GM19238 (cell line): ENCODE data around the gene ARHGAP9.
"Not testable (repeated sequence)": the region's sequence is repeated elsewhere in the genome, so short reads cannot be mapped to it uniquely, and the experiment has no call there.

Experiments
- DNase-seq: peaks from one replicate; pipeline ENCODE4 v3.0.0; 2011; ENCODE audit warnings: low spot score; ENCODE audit not compliant: insufficient read length

ARHGAP9 gene

GRCh38 chr12:57517718-57518117 lies 38.1 kb upstream of the ARHGAP9 start:
- DNase-seq: not testable (repeated sequence)

DNA sequence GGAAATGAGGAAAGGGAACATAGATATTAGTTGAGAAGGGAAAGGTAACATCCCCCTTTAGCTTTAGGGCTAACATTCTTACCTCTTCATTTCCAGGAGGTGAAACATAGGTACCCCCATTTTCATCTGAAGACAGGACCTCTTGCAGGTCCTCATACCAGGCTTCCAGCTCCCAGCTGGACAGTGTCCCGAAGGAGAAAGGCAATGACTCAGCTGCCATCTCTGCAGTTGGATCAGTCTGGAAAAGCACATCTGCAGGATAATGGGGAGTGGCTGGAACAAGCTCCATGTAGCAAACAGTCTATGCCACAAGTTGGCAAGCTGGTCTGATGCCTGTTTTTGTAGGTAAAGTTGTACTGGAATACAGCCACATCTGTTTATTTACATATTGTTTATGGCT lies 37.5 kb upstream of the ARHGAP9 start:
- no peak for DNase-seq

DNA sequence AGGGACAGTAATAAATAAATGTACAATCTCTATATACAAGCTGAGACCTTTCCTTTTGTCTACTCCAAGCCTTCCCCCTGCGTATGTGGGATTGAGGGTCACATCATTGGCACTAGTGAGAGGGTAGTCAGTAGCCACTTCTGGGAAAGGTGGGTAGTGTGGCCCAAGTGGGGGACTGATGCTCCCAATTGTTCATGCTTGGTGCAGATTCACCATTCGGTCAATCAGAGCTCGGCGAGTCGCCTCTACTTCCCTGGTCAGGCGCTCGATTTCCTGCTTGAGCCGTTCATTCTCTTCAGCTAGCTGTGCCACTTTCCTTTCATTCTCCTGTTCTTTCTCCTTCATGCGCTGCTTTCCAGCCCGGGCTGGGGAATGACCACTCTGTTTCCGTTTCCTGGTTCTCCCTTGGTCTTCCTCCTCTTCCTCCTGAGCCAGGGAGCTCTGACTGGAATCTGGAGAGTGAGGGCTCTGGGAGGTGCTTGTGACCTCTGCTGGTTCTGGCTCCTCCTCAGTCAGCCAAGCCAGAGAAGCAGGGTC lies 37.0 kb upstream of the ARHGAP9 start:
- DNase-seq: no peak

GRCh38 chr12:57515934-57516541 lies 36.4 kb upstream of the ARHGAP9 start:
- no peak for DNase-seq

DNA sequence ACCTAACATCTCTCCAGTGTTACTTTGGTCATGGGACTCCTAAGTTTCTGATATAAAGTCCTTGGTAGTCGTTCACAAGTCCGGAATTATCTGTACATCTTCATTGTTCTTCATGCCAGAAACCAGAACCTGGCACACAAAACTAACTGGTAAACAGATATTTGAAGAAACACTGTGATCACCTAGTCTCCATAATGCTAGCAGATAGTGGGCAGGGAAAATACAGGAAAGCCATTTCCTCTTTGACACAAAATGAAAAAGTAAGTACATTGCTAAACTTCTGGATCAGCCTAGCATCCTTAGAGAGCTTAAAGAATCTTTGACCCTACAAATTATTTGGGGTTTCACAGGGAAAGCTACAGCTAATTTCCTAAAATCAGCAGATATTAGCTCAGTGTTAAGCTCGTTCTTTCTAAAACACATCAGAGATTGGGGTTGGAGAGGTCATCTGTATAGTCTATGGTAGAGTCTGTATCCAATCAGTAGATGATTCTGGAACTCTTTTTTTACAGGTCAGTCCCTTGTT lies 35.8 kb upstream of the ARHGAP9 start:
- DNase-seq: no peak

DNA sequence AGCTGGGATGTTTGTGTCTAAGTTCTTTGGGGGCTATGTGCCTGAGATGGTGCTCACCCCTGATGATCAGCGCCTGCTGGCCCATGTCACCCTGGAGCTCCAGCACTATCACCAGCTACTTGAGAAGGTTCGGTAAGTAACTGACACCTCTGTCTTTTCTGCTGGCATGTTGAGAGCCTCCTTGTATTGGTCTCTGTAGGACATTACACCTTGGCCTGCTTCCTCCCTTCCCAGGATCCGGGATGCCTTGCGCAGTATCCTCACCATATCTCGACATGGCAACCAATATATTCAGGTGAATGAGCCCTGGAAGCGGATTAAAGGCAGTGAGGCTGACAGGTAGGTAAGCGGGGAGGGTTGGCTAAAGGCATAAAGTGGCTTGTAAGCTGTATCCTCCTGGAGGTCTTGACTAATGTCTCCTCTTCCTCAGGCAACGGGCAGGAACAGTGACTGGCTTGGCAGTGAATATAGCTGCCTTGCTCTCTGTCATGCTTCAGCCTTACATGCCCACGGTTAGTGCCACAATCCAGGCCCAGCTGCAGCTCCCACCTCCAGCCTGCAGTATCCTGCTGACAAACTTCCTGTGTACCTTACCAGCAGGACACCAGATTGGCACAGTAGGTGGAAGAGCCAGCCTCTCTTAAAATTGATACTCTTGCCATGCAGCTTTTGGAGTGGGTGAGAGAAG lies 35.2 kb upstream of the ARHGAP9 start:
- DNase-seq: no peak

DNA sequence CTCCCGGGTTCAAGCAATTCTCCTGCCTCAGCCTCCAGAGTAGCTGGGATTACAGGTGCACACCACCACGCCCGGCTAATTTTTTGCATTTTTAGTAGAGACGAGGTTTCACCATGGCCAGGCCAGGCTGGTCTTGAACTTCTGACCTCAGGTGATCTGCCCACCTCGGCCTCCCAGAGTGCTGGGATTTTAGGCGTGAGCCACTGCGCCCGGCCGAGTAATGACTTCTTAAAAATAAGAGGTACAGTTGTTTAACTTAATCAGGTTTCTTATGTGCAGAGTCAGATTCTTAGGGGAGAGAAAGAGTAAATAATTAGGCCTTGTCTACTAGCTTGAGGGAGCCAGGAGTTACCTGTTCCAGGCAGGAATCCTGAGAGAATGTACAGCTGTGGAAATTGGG lies 34.6 kb upstream of the ARHGAP9 start:
- not testable (repeated sequence) for DNase-seq

- not testable (repeated sequence) for DNase-seq
These were observed 34.0 kb upstream of the ARHGAP9 start for GRCh38 chr12:57513677-57514076.

DNA sequence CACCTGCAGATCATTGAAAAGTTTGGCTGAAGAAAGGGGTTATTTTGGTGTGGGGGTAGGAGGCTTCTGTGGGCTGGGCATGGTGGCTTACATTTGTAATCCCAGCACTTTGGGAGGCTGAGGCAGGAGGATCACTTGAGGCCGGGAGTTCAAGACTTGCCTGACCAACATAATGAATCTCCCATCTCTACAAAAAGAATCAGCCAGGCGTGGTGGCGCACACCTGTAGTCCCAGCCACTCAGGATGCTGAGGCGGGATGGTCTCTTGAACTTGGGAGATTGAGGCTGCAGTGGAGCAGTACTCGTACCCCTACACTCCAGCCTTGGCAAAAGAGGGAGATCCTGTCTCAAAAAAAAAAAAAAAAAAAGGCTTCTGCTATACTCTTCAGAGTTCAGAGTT lies 33.6 kb upstream of the ARHGAP9 start:
- DNase-seq: no peak

GRCh38 chr12:57512665-57513064 lies 33.0 kb upstream of the ARHGAP9 start:
- no peak for DNase-seq

DNA sequence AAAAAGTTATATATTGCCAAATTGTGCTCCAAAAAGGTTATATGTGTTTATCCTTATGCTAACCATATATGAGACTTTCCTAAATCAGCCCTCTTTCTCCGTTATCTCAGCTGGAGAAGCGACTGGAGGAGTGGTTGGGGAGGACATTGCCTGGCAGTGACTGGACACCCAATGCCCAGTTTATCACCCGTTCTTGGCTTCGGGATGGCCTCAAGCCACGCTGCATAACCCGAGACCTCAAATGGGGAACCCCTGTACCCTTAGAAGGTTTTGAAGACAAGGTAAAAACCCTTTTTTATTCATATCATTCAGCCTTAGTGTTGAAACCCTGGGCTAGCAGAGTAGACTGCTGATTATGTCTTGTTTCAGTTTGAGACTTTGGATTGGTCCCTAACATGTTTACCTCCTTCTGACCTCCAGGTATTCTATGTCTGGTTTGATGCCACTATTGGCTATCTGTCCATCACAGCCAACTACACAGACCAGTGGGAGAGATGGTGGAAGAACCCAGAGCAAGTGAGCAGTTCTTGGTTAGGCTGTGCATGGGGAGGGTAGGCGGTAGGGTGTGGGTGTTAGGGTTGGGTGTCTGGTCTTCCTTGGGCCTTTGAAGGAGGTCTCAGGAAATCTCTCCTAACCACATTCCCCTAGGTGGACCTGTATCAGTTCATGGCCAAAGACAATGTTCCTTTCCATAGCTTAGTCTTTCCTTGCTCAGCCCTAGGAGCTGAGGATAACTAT lies 32.1 kb upstream of the ARHGAP9 start:
- no peak for DNase-seq

DNA sequence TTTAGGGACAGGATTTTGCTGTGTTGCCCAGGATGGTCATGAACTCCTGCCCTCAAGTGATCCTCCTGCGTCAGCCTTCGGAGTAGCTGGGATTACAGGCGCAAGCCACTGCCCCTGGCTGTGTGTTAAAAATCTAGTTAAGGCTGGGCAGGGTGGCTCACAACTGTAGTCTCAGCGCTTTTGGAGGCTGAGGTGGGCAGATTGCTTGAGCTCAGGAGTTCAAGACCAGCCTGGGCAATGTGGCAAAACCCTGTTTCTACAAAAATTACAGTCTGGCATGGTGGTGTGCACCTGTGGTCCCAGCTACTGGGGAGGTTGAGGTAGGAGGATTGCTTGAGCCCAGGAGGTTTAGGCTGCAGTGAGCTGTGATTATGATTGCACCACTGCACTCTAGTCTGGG lies 31.5 kb upstream of the ARHGAP9 start:
- DNase-seq: no peak

DNA sequence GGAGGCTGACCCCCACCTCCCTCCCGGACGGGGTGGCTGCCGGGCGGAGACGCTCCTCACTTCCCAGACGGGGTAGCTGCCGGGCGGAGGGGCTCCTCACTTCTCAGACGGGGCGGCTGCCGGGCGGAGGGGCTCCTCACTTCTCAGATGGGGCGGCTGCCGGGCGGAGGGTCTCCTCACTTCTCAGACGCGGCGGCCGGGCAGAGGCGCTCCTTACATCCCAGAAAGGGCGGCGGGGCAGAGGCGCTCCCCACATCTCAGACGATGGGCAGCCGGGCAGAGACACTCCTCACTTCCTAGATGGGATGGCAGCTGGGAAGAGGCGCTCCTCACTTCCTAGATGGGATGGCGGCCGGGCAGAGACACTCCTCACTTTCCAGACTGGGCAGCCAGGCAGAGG lies 28.1 kb upstream of the ARHGAP9 start:
- DNase-seq: not testable (repeated sequence)

DNA sequence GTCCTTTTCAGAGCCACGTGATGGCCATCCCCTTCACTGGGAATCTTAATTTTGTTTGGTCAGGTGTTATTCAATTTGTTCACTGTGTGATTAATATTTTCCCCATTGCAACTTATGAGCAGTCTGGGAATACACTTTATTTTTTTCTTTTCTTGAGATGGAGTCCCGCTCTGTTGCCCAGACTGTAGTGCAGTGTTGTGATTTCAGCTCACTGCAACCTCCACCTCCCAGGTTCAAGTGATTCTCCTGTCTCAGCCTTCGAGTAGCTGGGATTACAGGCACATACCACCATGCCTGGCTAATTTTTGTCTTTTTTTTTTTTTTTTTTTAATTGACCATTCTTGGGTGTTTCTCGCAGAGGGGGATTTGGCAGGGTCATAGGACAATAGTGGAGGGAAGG lies 26.9 kb upstream of the ARHGAP9 start:
- DNase-seq: not testable (repeated sequence)

- DNase-seq: not testable (repeated sequence)
These were observed 22.8 kb upstream of the ARHGAP9 start for GRCh38 chr12:57502311-57502969.

- DNase-seq: no peak
These were observed 20.5 kb upstream of the ARHGAP9 start for GRCh38 chr12:57500213-57500612.

DNA sequence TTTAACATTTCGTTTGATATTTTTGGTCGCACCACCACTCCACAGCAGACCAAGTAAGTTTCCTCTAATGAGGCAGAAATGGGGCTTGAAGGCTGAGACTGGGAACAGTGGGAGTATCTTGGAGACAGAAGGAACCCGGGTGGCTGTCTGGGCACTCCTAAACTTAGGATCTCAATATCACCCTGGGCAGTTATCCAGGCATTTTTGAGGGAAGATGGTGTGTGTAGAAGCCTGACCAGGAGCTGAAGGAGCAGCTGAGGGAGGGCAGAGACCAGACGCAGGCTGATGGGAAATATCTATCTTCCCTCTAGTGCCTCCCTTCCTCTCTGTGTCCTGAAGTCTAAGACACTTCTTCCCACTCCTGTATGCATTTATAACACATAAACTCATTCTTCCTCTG lies 18.9 kb upstream of the ARHGAP9 start:
- no peak for DNase-seq

- no peak for DNase-seq
These were observed 18.5 kb upstream of the ARHGAP9 start for GRCh38 chr12:57498132-57498502.

- no peak for DNase-seq
These were observed 17.8 kb upstream of the ARHGAP9 start for GRCh38 chr12:57497223-57498131.

GRCh38 chr12:57496822-57497221 lies 17.2 kb upstream of the ARHGAP9 start:
- no peak for DNase-seq
